K562 (cell line): ENCODE data around the gene GAS1. TPM values are rescaled to one million over a fixed set of nuclear protein-coding genes. Genes with fewer than 3 reads are reported as not detected.

ENCODE experiments used
- ATAC-seq: fragments of 200-7000 bp; cut with Tn5 transposase; 3 replicates; pipeline ENCODE4 v1.9.1; 2020; ENCODE audit warnings: moderate library complexity
- BruUV-seq: library from RNA; stranded (reverse); fragments of 400-500 nt; replicated peaks from 2 replicates; lab custom pipeline; 2021; lab: Mats Ljungman, UMichigan
- CTCF ChIA-PET: fragments of 300-600 bp; formaldehyde crosslinking; extraction: SDS; loops from one replicate; lab custom pipeline; 2021; ENCODE audit warnings: low intra/inter-chr PET ratio; lab: Yijun Ruan, JAX
- POLR2A ChIA-PET: fragments of 300-600, 350-650 bp; sonication (Branson Sonifier 250); formaldehyde crosslinking; extraction: SDS; loops from one replicate; lab custom pipeline; 2021; ENCODE audit warnings: antibody characterized with exemption, inconsistent platforms; lab: Yijun Ruan, JAX
- DNase-seq, 4 experiments: peaks; one replicate each; pipeline versions ENCODE4 v3.0.0 to v3.0.0-alpha.2; 2011 to 2018; ENCODE audit warnings: low spot score in 3 of 4, mixed read lengths in 3 of 4; ENCODE audit errors: extremely low read depth in 1 of 4
- FAIRE-seq: peaks from 2 replicates; lab custom pipeline; 2011; peaks lifted over from hg19 to GRCh38; lab: Jason Lieb, UNC
- H2AFZ ChIP-seq: 2 replicates; pipeline ENCODE4 v1.6.0; 2011; ENCODE audit warnings: low read depth, low read length, control low read depth, inconsistent platforms
- H3K27ac ChIP-seq: fragments of 200-600 bp; 3 replicates; pipeline ENCODE4 v1.8.0; 2011; ENCODE audit warnings: low read depth, mild to moderate bottlenecking, control low read depth, inconsistent platforms, low read length, moderate library complexity, mixed read lengths; ENCODE audit errors: extremely low read depth
- H3K27me3 ChIP-seq, 2 experiments: fragments of 300-600 bp in 1 of 2; 2 replicates in 1 of 2; 3 replicates in 1 of 2; pipeline versions ENCODE4 v1.6.0 to v1.8.0; 2011; ENCODE audit warnings: inconsistent platforms in 2 of 2, low read length in 2 of 2, mild to moderate bottlenecking in 1 of 2, mixed read lengths in 1 of 2, moderate library complexity in 1 of 2; ENCODE audit not compliant: control insufficient read depth in 2 of 2, insufficient read depth in 2 of 2
- H3K36me3 ChIP-seq: fragments of 300-600 bp; 3 replicates; pipeline ENCODE4 v1.8.0; 2011; ENCODE audit warnings: mild to moderate bottlenecking, low read length, inconsistent platforms; ENCODE audit not compliant: control insufficient read depth, insufficient read depth
- H3K4me1 ChIP-seq, 2 experiments: fragments of 200-600 bp in 1 of 2; replicated peaks in 1 of 2; 2 replicates in 1 of 2; 3 replicates in 1 of 2; pipeline versions ENCODE4 v1.5.1 to v1.8.0; 2011; ENCODE audit warnings: inconsistent platforms in 2 of 2, low read length in 2 of 2, mild to moderate bottlenecking in 1 of 2, mixed read lengths in 1 of 2, moderate library complexity in 1 of 2; ENCODE audit not compliant: control insufficient read depth in 2 of 2, insufficient read depth in 2 of 2
- H3K4me2 ChIP-seq: 2 replicates; pipeline ENCODE4 v1.6.1; 2011; ENCODE audit warnings: low read length, control low read depth, inconsistent platforms, mixed read lengths; ENCODE audit not compliant: insufficient read depth
- H3K4me3 ChIP-seq: fragments of 200-600 bp; sonication (generic), shearing (Covaris generic); 2 replicates; pipeline ENCODE4 v1.5.1; 2016; ENCODE audit warnings: control low read depth, inconsistent platforms
- H3K79me2 ChIP-seq: fragments of 200-600 bp; 3 replicates; pipeline ENCODE4 v1.8.0; 2011; ENCODE audit warnings: low read length, inconsistent platforms; ENCODE audit not compliant: control insufficient read depth, insufficient read depth
- H3K9ac ChIP-seq, 2 experiments: 2 replicates each; pipeline versions ENCODE4 v1.6.0 to v1.6.1; 2011; ENCODE audit warnings: low read depth in 2 of 2, low read length in 2 of 2, control low read depth in 1 of 2, inconsistent platforms in 1 of 2, mild to moderate bottlenecking in 1 of 2, mixed read lengths in 1 of 2; ENCODE audit not compliant: insufficient read depth in 1 of 2
- H3K9me1 ChIP-seq: one replicate; pipeline ENCODE4 v1.6.0; 2011; ENCODE audit warnings: inconsistent platforms, mild to moderate bottlenecking, low read length, moderate library complexity; ENCODE audit not compliant: control insufficient read depth, insufficient read depth
- H3K9me3 ChIP-seq: replicated peaks from 2 replicates; pipeline ENCODE4 v1.5.1; 2011; ENCODE audit warnings: low read depth, low read length, inconsistent platforms; ENCODE audit not compliant: control insufficient read depth, insufficient read depth
- H4K20me1 ChIP-seq: replicated peaks from 2 replicates; pipeline ENCODE4 v1.6.1; 2011; ENCODE audit warnings: low read length, inconsistent platforms, mixed read lengths; ENCODE audit not compliant: control insufficient read depth, insufficient read depth
- DPF2 ChIP-seq: fragments of 450-650 bp; IDR thresholded peaks from 2 replicates; pipeline ENCODE4 v1.6.1; 2016
- FOSL1 ChIP-seq: fragments of 200-800 bp; sonication (Bioruptor generic); conservative IDR thresholded peaks from 2 replicates; pipeline ENCODE4 v1.6.1; 2016; ENCODE audit warnings: missing genetic modification characterization, missing compliant biosample characterization
- GATA2 ChIP-seq: sonication (generic); formaldehyde crosslinking; IDR thresholded peaks from 2 replicates; pipeline ENCODE4 v1.4.0; 2020; ENCODE audit warnings: mild to moderate bottlenecking, missing genetic modification reagents
- KDM4B ChIP-seq, 2 experiments: fragments of 450-650 bp in 1 of 2; sonication (generic) in 1 of 2; IDR thresholded peaks; 2 replicates each; pipeline ENCODE4 v1.6.1; 2016 to 2017; ENCODE audit warnings: borderline replicate concordance in 2 of 2, antibody characterized with exemption in 1 of 2, low read depth in 1 of 2, mild to moderate bottlenecking in 1 of 2
- PRMT5 ChIP-seq: sonication (generic); formaldehyde crosslinking; IDR thresholded peaks from 2 replicates; pipeline ENCODE4 v1.5.0; 2020; ENCODE audit warnings: missing genetic modification reagents
- RAD21 ChIP-seq, 2 experiments: fragments of 250-450 bp in 1 of 2; fragments of 450-650 bp in 1 of 2; sonication (Bioruptor Pico) in 1 of 2; formaldehyde crosslinking in 1 of 2; IDR thresholded peaks in 1 of 2; conservative IDR thresholded peaks in 1 of 2; 2 replicates each; pipeline versions ENCODE4 v1.4.0 to v1.8.0; 2020 to 2022; ENCODE audit warnings: mild to moderate bottlenecking in 2 of 2, moderate library complexity in 1 of 2
- RBBP5 ChIP-seq: fragments of 200-600 bp; sonication (generic); IDR thresholded peaks from 2 replicates; pipeline ENCODE4 v1.6.1; 2012; ENCODE audit warnings: borderline replicate concordance, mild to moderate bottlenecking, low read length, control low read depth, inconsistent platforms; ENCODE audit not compliant: insufficient read depth, poor library complexity, severe bottlenecking
- STAT5B ChIP-seq: fragments of 250-450 bp; sonication (Bioruptor Pico); IDR thresholded peaks from 2 replicates; pipeline ENCODE4 v1.8.0; 2021; ENCODE audit warnings: mild to moderate bottlenecking, inconsistent platforms
- ZBTB1 ChIP-seq: sonication (generic); formaldehyde crosslinking; IDR thresholded peaks from 2 replicates; pipeline ENCODE4 v1.8.1; 2023; ENCODE audit warnings: missing genetic modification reagents, low read depth, mild to moderate bottlenecking, borderline replicate concordance
- ZNF586 ChIP-seq: fragments of 450-650 bp; formaldehyde crosslinking; conservative IDR thresholded peaks from 2 replicates; pipeline ENCODE4 v1.4.0; 2020; ENCODE audit warnings: mild to moderate bottlenecking, moderate library complexity
- WGBS: fragments of 100-300 bp; shearing (Covaris generic); methylation state at CpG from one replicate; pipeline ENCODE4 v1.1.6; 2016; ENCODE audit warnings: low coverage, mixed read lengths; ENCODE audit not compliant: insufficient coverage; ENCODE audit errors: missing lambda C conversion rate; 5-methylcytosine and 5-hydroxymethylcytosine counted together
- in situ Hi-C: fragments of 300-500 bp; cut with MboI; formaldehyde crosslinking; loops from 4 replicates; pipeline ENCODE4 v1.15.0; 2018; ENCODE audit warnings: inconsistent platforms, mixed read lengths
- intact Hi-C: fragments of 100-400 bp; cut with micrococcal nuclease; formaldehyde crosslinking; loops from 2 replicates; pipeline ENCODE4 v1.14.2; 2022
- polyA plus RNA-seq, 8 experiments: library from polyadenylated mRNA; depleted of rRNA in 4 of 8; stranded (reverse) in 5 of 8; unstranded in 3 of 8; fragments of >200 nt; fragmentation: Nextera tagmentation in 2 of 8; fragmentation: Illumina TruSeq in 1 of 8; extraction: Ambion mirVana in 2 of 8; extraction: Trizol in 1 of 8; gene quantifications; 2 replicates each; pipeline versions ENCODE4 v1.2.1 to v1.2.3, GENCODE V29; 2011 to 2014; ENCODE audit warnings: inconsistent platforms in 1 of 8, missing spikeins in 1 of 8
- total RNA-seq, 7 experiments: library from RNA; depleted of rRNA in 6 of 7; stranded (reverse); fragments of >200 nt in 6 of 7; fragmentation: Illumina TruSeq in 2 of 7; extraction: Trizol in 2 of 7; gene quantifications; 2 replicates each; pipeline versions ENCODE4 v1.2.1 to v1.2.3, GENCODE V29; 2011 to 2021; ENCODE audit warnings: low replicate concordance in 1 of 7

The GAS1 gene
- total and polyA plus RNA-seq, 9 of the 15 experiments (the other 6 are each of a cell fraction or from before 2014, with no cell fraction given): 0.07 to 0.09 TPM; not detected in 7

DNA sequence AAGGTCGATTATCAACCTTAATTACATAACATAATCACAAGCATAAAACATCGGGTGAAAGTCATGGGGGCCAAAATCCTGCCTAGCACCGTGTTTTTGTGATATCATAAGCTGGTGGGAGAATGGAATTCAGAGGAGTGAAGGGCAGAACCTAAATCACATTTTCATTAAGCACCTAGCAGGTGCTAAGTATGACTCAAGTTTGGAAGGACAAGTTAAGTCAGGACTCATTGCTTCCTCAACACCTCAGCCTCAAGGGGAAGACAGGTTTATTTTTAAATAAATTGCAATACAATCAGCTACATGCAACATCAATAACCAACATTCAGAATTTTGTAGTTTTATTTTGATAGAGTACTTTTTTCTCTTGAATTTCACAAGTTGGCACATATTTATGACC, 33.5 kb upstream of the GAS1 start:
- H3K4me2 ChIP-seq: no peak overlapping the region
- no peak for ATAC-seq
- FAIRE-seq: no peak
- no peak overlapping the region for H3K4me3 ChIP-seq
- no TSS peak for BruUV-seq
- H3K79me2 ChIP-seq: no peaks in the 10 kb centered on the region
- H4K20me1 ChIP-seq: no peaks in the 10 kb centered on the region
- H2AFZ ChIP-seq: no peak overlapping the region
- no peaks in the 10 kb centered on the region for H3K9me1 ChIP-seq
- no peak for DNase-seq
- H3K9ac ChIP-seq: no peak overlapping the region
- H3K27ac ChIP-seq: no peak overlapping the region
- CTCF ChIA-PET: no interaction called here
- no peaks in the 10 kb centered on the region for H3K27me3 ChIP-seq
- POLR2A ChIA-PET: interaction anchor here (0.6 kb wide), 1 partner anchor 189 kb away, joined by 3 read pairs; no protein-coding TSS in a partner anchor
- no peak for TF ChIP-seq PRMT5 (CRISPR knock-in tag)
- no peak for TF ChIP-seq DPF2
- TF ChIP-seq GATA2 (CRISPR knock-in tag): no peak
- TF ChIP-seq KDM4B (IDR thresholded peaks at IDR 0.05; ENCODE audit: borderline replicate concordance in 2 of 2, low read depth in 1 of 2): no peak
- TF ChIP-seq ZBTB1 (CRISPR knock-in tag): no peak
- TF ChIP-seq STAT5B (CRISPR knock-in tag): no peak
- no peak for TF ChIP-seq FOSL1 (tag)
- no peak for TF ChIP-seq RBBP5
- TF ChIP-seq RAD21 (CRISPR knock-in tag; conservative IDR thresholded peaks at IDR 0.05 in 1 of 2, IDR thresholded peaks at IDR 0.05 in 1 of 2): no peak
- TF ChIP-seq ZNF586 (CRISPR knock-in tag): no peak
- no peaks in the 10 kb centered on the region for H3K4me1 ChIP-seq
- no peaks in the 10 kb centered on the region for H3K36me3 ChIP-seq
- 0% methylated on average over 3 of the region's 3 CpGs for WGBS
- intact Hi-C loops (no loop called here), in situ Hi-C loops (no loop called here)
- H3K9me3 ChIP-seq: no peaks in the 10 kb centered on the region
